H54 (cell line): ENCODE measurements around the gene CLN6.
"Not testable (repeated sequence)": the region's sequence is repeated elsewhere in the genome, so short reads cannot be mapped to it uniquely, and the experiment has no call there.

Experiments
- DNase-seq: peaks from one replicate; pipeline ENCODE4 v3.0.0; 2011; ENCODE audit warnings: low spot score, mixed read lengths; ENCODE audit not compliant: insufficient read length
- FAIRE-seq: peaks from 3 replicates; lab custom pipeline; 2011; peaks lifted over from hg19 to GRCh38; lab: Jason Lieb, UNC
- POLR2A ChIP-seq: IDR thresholded peaks from 2 replicates; pipeline ENCODE4 v1.6.1; 2011; ENCODE audit warnings: low read depth, mild to moderate bottlenecking, low read length

Gene CLN6

DNA sequence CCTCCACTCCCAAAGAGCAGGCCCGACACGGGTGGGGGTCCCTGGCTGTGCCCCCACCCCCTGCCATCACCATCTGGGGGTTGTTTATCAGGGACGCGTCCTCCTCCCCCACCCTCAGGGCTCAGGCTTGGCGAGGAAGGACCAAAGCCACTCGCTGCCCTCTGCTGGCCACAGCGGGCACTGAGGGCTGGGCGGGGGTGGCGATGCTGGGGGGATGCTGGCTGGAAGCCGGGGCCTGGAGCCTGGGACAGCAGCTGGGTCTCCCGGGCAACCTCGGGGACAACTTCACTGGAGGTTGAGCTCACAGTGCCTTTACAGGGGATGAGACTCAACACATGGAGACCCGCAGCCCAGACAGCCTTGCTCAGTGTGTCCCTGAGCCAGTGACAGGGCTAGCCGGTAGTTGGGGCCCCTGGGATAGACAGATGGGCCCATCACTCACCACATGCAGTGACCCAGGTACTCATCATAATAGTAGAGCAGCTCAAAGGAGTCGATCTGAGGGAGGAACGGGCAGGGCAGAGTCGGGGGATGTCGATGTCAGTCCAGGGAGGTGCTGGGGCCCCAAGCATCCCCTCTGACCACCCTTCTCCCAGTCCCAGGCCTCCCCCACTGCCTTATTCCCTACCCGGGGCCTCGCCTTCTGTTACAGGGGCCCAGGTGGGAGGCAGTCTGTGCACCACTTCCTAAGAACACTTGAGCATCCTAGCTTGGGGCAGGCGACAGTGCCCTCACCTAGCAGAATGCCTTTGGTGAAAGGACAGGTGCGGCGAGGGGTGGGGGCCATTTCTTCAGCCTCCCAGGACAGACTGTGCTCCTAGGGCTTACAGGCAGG lies 18.5 kb downstream of the CLN6 start:
- DNase-seq (peak; percentile 26), FAIRE-seq (no peak)
- no peak for TF ChIP-seq POLR2A

DNA sequence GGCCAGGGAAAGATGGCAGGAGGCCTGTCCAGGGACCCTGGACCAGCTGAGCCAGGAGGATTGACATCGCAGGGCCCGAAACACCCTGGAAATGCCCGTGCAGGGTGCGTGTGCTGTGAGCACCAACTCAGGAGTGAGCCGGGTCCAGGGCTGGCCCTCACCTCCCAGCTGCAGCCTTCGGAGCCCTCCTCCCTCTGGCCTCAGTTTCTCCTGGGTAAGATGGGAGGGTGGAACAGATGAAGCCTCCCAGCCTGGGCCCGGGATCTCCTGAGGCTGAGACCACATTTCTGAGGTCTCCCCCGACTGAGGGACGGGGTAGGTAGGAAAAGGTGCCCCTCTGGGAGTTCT lies 19.1 kb downstream of the CLN6 start:
- FAIRE-seq (no peak), DNase-seq (no peak)
- TF ChIP-seq POLR2A, result no peak

DNA sequence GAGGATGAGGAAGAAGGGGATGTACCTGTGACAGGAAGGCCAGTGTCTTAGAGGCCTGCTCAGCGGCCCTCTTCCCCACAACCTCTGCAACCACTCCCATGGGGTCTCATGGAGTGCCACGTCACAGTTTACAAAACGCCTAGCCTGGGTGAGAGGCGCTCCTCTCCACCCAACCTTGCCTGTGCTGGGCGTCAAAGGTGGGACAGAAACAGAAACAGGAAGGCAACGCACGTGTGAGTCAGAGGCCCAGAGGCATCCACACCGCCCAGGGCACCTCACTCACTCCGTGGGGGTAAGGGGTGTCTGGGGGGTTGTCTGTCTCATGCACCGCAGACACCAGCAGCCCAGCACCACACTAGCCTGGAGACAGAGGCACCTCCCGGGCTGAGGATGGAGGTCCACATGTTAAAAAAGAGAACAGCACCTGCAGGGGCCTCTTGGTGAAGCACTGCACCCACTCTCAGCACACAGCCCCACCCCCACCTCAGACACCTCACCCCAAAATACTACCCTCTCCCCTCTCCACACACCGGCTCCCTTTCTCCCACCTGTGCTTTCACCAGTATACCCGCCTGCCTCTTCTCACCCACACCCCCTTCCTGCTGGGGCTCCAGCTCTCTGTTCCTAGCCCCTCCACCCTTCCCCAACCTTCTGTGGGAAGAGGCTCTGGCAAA lies 19.7 kb downstream of the CLN6 start:
- no peak for TF ChIP-seq POLR2A
- FAIRE-seq, result no peak
- no peak for DNase-seq

DNA sequence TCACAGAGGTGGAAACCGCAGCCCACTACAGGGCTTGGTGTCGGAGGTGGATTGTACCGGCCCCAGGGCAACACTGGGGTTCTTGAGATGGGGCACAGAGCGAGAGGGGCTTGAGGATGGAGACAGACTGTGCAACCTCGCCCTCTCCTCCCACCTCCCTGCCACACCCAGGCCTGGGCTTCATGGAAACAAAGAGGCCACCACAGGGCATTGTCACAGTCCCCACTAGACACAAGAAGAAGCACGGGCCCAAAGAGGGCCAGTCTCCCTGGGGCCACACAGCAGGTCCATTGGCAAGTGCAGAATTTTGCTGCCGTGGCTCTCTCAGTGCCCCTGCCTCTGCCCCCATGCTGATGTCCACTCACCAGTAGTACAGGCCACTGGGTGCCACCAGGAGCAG lies 20.3 kb downstream of the CLN6 start:
- TF ChIP-seq POLR2A, result no peak
- FAIRE-seq, result no peak
- DNase-seq, result no peak

DNA sequence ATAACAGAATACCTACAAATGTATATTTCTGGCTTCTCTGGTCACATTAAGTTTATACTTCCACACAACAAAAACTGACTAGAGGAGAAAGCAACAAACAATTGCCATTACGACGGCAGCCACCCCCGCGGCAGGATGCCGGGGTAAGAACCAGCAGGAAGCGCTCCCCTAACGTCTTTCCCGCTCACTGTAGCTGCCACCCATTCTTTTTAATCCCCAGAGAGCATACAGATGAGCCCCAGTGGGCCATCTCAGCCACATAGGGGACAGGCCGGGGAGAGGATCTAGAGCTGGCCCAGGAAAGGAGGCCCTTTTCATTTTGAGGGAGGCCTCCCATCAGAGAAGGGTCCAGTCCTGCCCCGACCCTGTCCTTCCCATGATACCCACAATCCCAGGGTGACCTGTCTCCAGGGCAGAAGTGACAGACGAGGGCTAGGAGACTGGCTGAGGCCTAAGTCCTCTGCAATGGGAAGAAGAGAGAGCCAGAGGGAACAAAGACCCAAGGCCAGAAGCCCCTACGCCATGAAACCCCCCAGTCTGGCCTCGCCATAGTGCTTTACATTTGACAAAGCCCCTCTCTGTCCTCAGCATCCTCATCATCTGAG lies 20.8 kb downstream of the CLN6 start:
- TF ChIP-seq POLR2A, result no peak
- DNase-seq (no peak), FAIRE-seq (no peak)

DNA sequence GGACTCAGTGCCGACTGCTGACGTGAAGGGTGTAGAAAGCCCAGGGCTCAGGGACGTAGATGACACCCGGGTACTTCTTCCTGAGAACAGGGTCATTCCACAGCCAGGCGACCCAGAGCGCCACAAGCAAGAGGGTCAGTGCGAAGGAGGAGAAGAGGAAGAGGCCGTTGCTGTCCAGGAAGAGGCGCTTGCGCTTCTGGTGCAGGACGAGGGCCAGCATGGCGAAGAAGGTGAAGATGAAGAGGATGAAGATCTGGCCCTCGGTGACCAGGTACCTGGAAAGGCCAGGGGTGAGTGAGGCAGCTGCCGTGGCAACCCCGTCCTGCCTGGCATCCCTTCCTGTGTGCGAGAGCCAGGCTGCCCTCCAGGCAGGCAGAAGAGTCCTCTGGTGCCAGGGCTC lies 21.4 kb downstream of the CLN6 start:
- no peak for DNase-seq
- no peak for TF ChIP-seq POLR2A
- no peak for FAIRE-seq

DNA sequence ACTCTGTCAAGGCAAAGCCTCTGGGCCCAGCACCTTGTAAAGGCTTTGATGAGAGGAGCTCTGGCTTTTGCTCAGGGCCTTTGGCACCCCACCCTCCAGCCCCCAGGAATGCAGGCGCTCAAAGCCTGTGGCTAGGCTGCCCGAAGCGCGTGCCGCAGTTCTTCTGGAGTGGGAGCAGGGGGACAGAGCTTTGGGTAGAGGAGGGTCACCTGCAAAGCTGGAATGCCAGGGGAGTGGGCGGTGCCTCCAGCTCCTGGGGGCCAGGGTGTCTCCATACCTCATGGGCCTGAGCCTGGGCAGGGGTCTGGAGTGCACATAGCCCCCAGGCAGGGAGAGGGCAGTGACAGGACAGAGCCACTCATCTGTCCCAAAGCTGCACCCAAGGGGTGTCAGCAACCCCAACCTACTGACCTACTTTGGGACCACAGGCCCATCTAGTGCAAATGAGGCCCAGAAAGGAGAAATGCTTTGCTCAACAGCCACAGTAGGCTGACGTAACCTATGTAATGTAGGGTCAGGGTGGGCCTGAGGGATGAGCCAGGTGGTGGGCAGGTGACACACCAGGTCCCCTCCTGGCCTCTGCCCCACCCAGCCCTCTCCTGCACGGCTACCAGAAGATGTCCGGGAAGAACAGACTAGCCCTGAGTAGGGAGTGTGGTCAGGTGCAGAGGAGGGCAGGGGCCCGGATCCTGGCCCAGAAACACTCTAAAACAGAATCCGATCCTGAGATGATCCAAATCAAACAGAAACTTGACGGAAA lies 22.2 kb downstream of the CLN6 start:
- FAIRE-seq (no peak), DNase-seq (no peak)
- no peak for TF ChIP-seq POLR2A

DNA sequence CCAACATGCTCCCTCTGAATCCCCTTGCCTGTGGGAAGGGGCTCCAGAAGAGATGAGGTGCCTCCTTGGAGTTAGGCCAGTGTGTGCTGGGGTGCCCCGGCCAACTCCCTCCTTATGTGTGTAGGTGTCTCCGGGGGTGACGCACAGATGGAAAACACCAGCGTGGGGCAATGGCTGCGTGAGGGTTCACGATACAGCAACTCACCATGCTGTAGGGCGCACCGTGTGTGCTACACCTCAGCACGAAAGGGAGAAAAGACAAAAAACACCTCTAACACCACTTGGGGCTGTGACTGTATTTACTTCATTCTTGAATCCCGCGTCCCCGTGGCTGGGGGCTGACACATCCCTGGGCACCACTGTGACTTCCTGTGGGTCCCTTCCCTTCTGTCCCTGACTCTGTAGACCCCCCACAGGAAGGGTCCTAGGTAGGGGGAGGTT lies 22.8 kb downstream of the CLN6 start:
- FAIRE-seq, result no peak
- DNase-seq, result no peak
- TF ChIP-seq POLR2A, result no peak

DNA sequence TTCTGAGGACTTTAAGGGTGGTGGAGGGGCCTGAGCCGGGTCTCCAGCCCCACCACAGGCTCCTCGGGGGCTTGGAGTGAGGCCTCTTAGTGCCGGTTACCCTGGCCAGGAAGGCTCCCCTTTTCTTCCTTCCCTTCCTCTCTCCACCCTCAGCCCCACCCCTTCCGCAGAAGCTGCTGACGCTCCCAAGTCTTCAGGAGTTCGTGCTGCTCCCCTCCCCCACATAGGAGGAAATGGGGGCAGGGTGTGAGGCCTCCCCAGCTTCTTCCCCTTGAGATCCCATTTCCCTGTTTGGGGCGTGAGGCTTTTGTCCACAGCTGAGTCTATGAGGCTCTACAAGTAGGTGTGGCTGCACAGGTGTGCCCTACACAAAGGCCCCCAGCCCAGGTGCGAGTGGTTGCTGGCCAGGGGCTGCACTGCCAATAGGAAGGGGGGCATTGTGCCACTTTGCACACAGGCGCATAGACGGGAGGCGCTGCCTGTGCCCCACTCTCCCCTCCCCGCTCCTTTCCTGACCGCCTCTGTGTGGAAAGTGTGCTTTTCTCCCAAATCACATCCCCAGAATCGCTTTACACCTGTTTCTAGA lies 23.5 kb downstream of the CLN6 start:
- no peak for DNase-seq
- FAIRE-seq, result no peak
- TF ChIP-seq POLR2A, result no peak

DNA sequence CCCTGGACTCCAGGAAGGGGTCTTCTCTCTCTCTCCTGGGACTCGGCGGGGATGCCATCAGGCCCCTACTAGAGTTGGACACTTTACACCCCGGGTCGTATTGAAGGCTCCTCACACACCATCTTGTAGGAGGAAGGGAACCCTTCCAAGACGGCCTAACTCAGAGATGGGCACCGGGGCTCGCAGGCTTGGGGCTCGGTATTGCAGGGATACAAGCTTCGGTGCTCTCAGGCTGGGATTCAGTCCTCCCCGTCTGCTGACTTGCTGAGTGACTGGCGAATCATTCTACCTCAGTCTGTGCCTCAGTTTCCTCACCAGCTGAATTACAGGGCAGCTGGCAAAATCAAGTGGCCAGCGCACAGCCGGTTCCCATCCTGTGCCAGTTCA lies 24.0 kb downstream of the CLN6 start:
- DNase-seq (no peak), FAIRE-seq (no peak)
- no peak for TF ChIP-seq POLR2A

DNA sequence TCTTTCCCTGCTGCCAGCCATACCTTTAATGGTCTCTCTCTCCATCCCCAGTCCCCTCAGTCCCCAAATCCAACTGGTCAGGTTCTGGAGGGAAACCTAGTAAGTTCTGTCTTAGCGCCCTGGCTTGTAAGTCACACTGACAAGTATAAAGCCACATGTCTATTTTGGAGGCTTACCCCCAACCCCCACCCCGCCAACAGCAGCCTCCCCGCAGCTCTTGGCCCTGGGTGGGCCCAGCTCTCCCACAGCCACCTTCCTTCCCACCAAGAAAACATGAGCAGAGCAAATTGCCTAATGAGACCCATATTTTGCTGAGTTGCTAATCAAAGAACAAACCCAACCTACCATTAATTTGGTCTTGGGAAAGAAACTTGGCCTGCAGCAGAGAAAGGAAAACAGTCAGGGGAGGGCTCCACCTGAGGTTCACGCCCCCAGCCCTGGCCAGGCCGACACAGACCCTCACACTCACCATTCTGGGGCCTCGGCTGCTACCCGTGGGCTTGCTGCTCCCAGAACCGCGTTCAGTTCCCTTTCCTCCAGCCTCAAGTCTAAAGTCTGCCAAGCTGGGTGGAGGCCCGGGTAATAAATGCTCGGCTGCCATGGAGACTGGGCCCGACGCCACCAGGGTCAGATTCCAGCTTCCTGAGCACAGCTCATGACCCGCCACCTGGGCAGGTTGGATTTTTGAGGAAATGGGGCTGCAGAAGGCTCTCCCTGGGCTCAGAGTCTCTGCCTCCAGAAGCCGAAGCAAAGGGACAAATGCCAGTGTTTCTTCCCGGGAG lies 24.6 kb downstream of the CLN6 start, which contains the start of gene CALML4:
Gene CALML4, minus strand, starts transcription at position 557 of the 782 bp plus-strand sequence. Its CDS starts 85 bp downstream, at position 472.
- DNase-seq (no peak), FAIRE-seq (no peak)
- TF ChIP-seq POLR2A, result no peak

DNA sequence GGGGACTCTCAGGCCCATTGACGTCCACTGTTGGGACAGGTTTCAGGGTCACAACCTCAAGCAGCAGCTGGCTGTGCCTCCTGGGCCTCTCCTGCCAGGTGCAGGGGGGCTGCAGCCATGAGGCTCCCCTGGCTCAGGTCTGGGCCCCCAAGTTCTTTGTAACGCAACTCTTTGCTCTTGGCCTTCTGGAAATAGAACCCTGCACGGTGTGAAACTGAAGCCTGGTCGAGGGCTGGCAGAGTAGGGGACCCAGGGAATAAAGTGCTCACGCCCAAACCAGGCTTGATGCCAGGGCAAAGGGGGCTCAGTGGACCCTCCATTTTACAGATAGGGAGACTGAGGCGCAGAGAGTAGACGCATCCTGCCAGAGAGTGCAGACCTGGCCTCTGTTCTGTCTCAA lies 25.2 kb downstream of the CLN6 start:
- FAIRE-seq (no peak), DNase-seq (no peak)
- TF ChIP-seq POLR2A, result no peak

DNA sequence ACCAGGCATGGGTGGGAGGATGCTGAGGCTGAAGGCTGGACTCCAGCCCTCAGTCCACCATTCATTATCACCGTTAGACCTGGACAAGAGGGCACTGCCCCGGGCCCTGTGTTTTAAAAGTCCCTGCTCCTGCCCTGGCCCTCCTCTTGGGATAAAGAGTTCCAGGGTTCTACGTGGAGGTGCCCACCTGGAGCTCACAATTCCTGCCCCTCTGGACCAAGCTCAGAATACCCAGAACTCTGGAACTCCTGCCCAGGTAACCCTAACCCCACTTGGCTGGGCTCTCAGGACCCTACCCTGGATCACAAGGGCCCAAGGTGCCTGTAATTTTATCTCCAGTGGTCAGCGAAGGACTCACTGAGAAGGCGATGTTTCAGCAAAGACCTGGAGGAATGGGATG lies 25.6 kb downstream of the CLN6 start:
- DNase-seq, result no peak
- TF ChIP-seq POLR2A, result no peak
- no peak for FAIRE-seq

DNA sequence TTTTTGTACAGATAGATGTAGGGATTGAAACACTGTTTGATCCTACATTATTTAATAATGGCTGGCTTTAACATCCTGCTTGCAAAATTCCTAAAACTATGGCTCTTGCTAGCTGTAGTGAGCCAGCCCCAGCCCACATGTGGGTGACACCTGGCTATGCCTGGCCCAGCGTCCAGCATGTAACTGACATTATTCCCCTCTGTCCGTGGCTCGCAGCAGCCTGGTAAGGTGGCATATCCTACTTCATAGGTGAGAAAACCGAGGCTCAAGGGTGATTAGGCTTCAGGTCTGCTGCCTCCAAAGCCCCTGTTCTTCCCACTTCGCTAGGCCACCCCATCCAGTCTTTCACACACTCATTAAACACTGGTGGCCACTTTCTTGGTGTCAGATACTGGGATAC lies 26.0 kb downstream of the CLN6 start:
- FAIRE-seq, result no peak
- TF ChIP-seq POLR2A, result no peak
- DNase-seq, result no peak

DNA sequence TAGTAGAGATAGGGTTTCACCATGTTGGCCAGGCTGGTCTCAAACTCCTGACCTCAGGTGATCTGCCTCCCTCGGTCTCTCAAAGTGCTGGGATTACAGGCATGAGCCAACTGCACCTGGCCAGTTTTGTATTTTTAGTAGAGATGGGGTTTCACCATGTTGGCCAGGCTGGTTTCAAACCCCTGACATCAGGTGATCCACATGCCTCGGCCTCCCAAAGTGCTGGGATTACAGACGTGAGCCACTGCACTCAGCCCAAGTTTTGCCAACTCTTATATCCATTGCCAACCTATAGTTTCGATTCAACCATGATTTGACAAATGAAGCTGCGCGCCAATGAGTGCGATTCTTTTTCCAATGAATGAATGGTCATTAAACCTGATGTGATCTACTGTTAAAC lies 26.5 kb downstream of the CLN6 start:
- DNase-seq, result not testable (repeated sequence)

More for the DNA sequence above, 26.5 kb downstream of the CLN6 start:
- FAIRE-seq, result not testable (repeated sequence)
